GM23338 (cell line): ENCODE measurements around the gene CENPE. TPM values are rescaled to one million over a fixed set of nuclear protein-coding genes. Genes with fewer than 3 reads are reported as not detected.

Experiments
- ATAC-seq: fragments of 200-7000 bp; cut with Tn5 transposase; 3 replicates; pipeline ENCODE4 v1.9.1; 2020
- DNase-seq: peaks from one replicate; pipeline ENCODE4 v3.0.0-alpha.2; 2015; ENCODE audit warnings: low spot score
- H2AFZ ChIP-seq: fragments of 200-600 bp; sonication (generic); 2 replicates; pipeline ENCODE4 v1.8.0; 2016; ENCODE audit warnings: antibody characterized with exemption, mild to moderate bottlenecking, moderate library complexity
- H3F3A ChIP-seq: fragments of 200-600 bp; sonication (generic); replicated peaks from 2 replicates; pipeline ENCODE4 v1.8.0; 2017; ENCODE audit warnings: antibody characterized with exemption, mixed run types, low read depth
- H3K27ac ChIP-seq: fragments of 200-600 bp; sonication (generic); 2 replicates; pipeline ENCODE4 v1.6.1; 2016; ENCODE audit warnings: low read depth
- H3K27me3 ChIP-seq: fragments of 200-600 bp; sonication (generic); 2 replicates; pipeline ENCODE4 v1.8.0; 2016; ENCODE audit warnings: mild to moderate bottlenecking, mixed run types, moderate library complexity; ENCODE audit not compliant: insufficient read depth
- H3K36me3 ChIP-seq: fragments of 200-600 bp; sonication (generic); 2 replicates; pipeline ENCODE4 v1.8.0; 2016; ENCODE audit warnings: mild to moderate bottlenecking; ENCODE audit not compliant: insufficient read depth
- H3K4me1 ChIP-seq: fragments of 200-600 bp; sonication (generic); 2 replicates; pipeline ENCODE4 v1.8.0; 2016; ENCODE audit warnings: mild to moderate bottlenecking, moderate library complexity; ENCODE audit not compliant: insufficient read depth
- H3K4me2 ChIP-seq: fragments of 200-600 bp; sonication (generic); 2 replicates; pipeline ENCODE4 v1.7.1; 2017; ENCODE audit warnings: mixed run types
- H3K4me3 ChIP-seq: fragments of 200-600 bp; sonication (generic); 2 replicates; pipeline ENCODE4 v1.6.1; 2016; ENCODE audit warnings: mixed run types
- H3K79me2 ChIP-seq: fragments of 200-600 bp; sonication (generic); replicated peaks from 2 replicates; pipeline ENCODE4 v1.8.0; 2017; ENCODE audit warnings: mild to moderate bottlenecking; ENCODE audit not compliant: insufficient read depth
- H3K9me2 ChIP-seq: fragments of 200-600 bp; sonication (generic); 2 replicates; pipeline ENCODE4 v1.8.0; 2017; ENCODE audit not compliant: insufficient read depth
- H4K20me1 ChIP-seq: fragments of 200-600 bp; sonication (generic); replicated peaks from 2 replicates; pipeline ENCODE4 v1.8.0; 2017; ENCODE audit warnings: mild to moderate bottlenecking; ENCODE audit not compliant: insufficient read depth
- H3K27ac Mint-ChIP-seq: 2 replicates; pipeline ENCODE4 v1.8.0; 2020; ENCODE audit warnings: inconsistent platforms, mild to moderate bottlenecking, moderate library complexity, mixed read lengths
- H3K27me3 Mint-ChIP-seq: 3 replicates; pipeline ENCODE4 v1.8.0; 2022; ENCODE audit warnings: low read depth, mild to moderate bottlenecking, moderate library complexity, mixed read lengths, inconsistent platforms; ENCODE audit not compliant: insufficient read depth, poor library complexity
- H3K36me3 Mint-ChIP-seq: 3 replicates; pipeline ENCODE4 v1.8.0; 2021; ENCODE audit warnings: low read depth, mild to moderate bottlenecking, inconsistent platforms, moderate library complexity, mixed read lengths
- H3K4me1 Mint-ChIP-seq: 3 replicates; pipeline ENCODE4 v1.8.0; 2020; ENCODE audit warnings: mild to moderate bottlenecking, inconsistent platforms, mixed read lengths
- H3K4me3 Mint-ChIP-seq: 3 replicates; pipeline ENCODE4 v1.8.0; 2021; ENCODE audit warnings: moderate library complexity, mild to moderate bottlenecking, inconsistent platforms, mixed read lengths
- H3K9me3 Mint-ChIP-seq: 3 replicates; pipeline ENCODE4 v1.8.0; 2020; ENCODE audit warnings: moderate library complexity, mild to moderate bottlenecking, inconsistent platforms, mixed read lengths
- ETS1 ChIP-seq: IDR thresholded peaks from 2 replicates; pipeline ENCODE4 v1.6.1; 2016; ENCODE audit warnings: antibody characterized with exemption
- EZH2 ChIP-seq: fragments of 200-600 bp; sonication (generic); IDR thresholded peaks from one replicate; pipeline ENCODE4 v1.8.0; 2017; ENCODE audit warnings: antibody characterized with exemption, mild to moderate bottlenecking, low read depth; ENCODE audit not compliant: unreplicated experiment
- EZH2phosphoT487 ChIP-seq: fragments of 200-600 bp; sonication (generic); IDR thresholded peaks from one replicate; pipeline ENCODE4 v1.8.1; 2018; ENCODE audit warnings: antibody characterized with exemption; ENCODE audit not compliant: unreplicated experiment
- REST ChIP-seq: IDR thresholded peaks from one replicate; pipeline ENCODE4 v1.6.1; 2018; ENCODE audit warnings: antibody characterized with exemption; ENCODE audit not compliant: unreplicated experiment
- ZNF331 ChIP-seq: fragments of 250-450 bp; sonication (Bioruptor Pico); IDR thresholded peaks from 2 replicates; pipeline ENCODE4 v1.5.0; 2020; ENCODE audit warnings: low read depth, mild to moderate bottlenecking, moderate library complexity
- ZNF462 ChIP-seq: fragments of 250-450 bp; sonication (Bioruptor Pico); IDR thresholded peaks from 2 replicates; pipeline ENCODE4 v1.5.0; 2020; ENCODE audit warnings: mild to moderate bottlenecking, moderate library complexity
- polyA plus RNA-seq: library from polyadenylated mRNA; unstranded; fragments of >200 nt; fragmentation: Nextera tagmentation; extraction: Ambion mirVana; gene quantifications from 2 replicates; pipeline ENCODE4 v1.2.1, GENCODE V29; 2016
- total RNA-seq: library from RNA; depleted of rRNA; stranded (reverse); fragments of >200 nt; shearing (Covaris generic); gene quantifications from 2 replicates; pipeline ENCODE4 v1.2.3, GENCODE V29; 2014
- TF ChIP-seq, protein P1 (sequence below), 2 experiments: fragments of 200-600 bp in 1 of 2; sonication (generic) in 1 of 2; conservative IDR thresholded peaks; 2 replicates each; pipeline versions ENCODE4 v1.5.1 to v1.6.1; 2016 to 2017; ENCODE audit warnings: antibody characterized with exemption in 2 of 2, low read depth in 2 of 2, mild to moderate bottlenecking in 2 of 2, moderate library complexity in 1 of 2

CENPE gene
- total and polyA plus RNA-seq, 2 experiments from 2014 or later: 42.2 to 46.7 TPM

DNA sequence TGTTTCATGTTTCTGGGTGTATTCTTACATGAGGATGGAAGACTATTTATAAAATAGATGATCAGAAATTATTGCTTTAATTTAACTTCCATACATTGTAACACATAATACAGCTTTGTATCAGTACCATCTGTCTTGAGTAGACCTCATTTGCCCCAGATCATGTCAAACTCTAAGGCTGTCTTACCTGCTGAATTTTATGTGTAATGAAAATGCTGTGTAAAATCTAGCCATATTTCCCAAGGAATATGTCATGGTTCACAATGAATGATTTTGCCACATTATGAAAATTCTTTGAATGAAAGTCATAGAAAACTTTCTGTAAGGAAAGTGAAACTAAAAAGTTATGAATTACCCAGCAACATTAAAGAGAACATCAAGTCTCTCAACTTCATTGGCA, 105.9 kb downstream of the CENPE start:
- H3K27ac ChIP-seq: no peak overlapping the region
- Mint-ChIP-seq H3K27me3 (peaks cover 2% of the 10 kb centered on the region), H3K9me3 (no peaks in the 10 kb centered on the region), H3K27ac (no peak overlapping the region), H3K4me1 (no peaks in the 10 kb centered on the region), H3K4me3 (no peak overlapping the region), H3K36me3 (peaks cover 19% of the 10 kb centered on the region)
- ATAC-seq (no peak), DNase-seq (no peak)
- H3K79me2 ChIP-seq: no peaks in the 10 kb centered on the region
- no peaks in the 10 kb centered on the region for H3K27me3 ChIP-seq
- H3K9me2 ChIP-seq: no peaks in the 10 kb centered on the region
- H4K20me1 ChIP-seq: no peaks in the 10 kb centered on the region
- no peak for TF ChIP-seq REST
- TF ChIP-seq EZH2phosphoT487: no peak
- TF ChIP-seq ETS1: no peak
- TF ChIP-seq, protein P1, sequence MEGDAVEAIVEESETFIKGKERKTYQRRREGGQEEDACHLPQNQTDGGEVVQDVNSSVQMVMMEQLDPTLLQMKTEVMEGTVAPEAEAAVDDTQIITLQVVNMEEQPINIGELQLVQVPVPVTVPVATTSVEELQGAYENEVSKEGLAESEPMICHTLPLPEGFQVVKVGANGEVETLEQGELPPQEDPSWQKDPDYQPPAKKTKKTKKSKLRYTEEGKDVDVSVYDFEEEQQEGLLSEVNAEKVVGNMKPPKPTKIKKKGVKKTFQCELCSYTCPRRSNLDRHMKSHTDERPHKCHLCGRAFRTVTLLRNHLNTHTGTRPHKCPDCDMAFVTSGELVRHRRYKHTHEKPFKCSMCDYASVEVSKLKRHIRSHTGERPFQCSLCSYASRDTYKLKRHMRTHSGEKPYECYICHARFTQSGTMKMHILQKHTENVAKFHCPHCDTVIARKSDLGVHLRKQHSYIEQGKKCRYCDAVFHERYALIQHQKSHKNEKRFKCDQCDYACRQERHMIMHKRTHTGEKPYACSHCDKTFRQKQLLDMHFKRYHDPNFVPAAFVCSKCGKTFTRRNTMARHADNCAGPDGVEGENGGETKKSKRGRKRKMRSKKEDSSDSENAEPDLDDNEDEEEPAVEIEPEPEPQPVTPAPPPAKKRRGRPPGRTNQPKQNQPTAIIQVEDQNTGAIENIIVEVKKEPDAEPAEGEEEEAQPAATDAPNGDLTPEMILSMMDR (conservative IDR thresholded peaks at IDR 0.05; ENCODE audit: low read depth in 2 of 2): no peak
- TF ChIP-seq ZNF331 (CRISPR knock-in tag): no peak
- no peak for TF ChIP-seq ZNF462 (CRISPR knock-in tag)
- no peak for TF ChIP-seq EZH2
- no peaks in the 10 kb centered on the region for H3F3A ChIP-seq
- H3K4me2 ChIP-seq: no peak overlapping the region
- peaks cover 7% of the 10 kb centered on the region for H3K36me3 ChIP-seq
- no peaks in the 10 kb centered on the region for H3K4me1 ChIP-seq
- no peak overlapping the region for H2AFZ ChIP-seq
- H3K4me3 ChIP-seq: no peak overlapping the region
